GM23248 (cell line): ENCODE data around the gene PDK4. TPM values are rescaled to one million over a fixed set of nuclear protein-coding genes. Genes with fewer than 3 reads are reported as not detected.
"Not testable (repeated sequence)": the region's sequence is repeated elsewhere in the genome, so short reads cannot be mapped to it uniquely, and the experiment has no call there.

Experiments used
- DNase-seq: peaks from one replicate; pipeline ENCODE4 v3.0.0-alpha.2; 2015
- H2AFZ ChIP-seq: fragments of 200-600 bp; sonication (generic); 2 replicates; pipeline ENCODE4 v1.6.1; 2016; ENCODE audit warnings: antibody characterized with exemption
- H3F3A ChIP-seq: fragments of 200-600 bp; sonication (generic); 2 replicates; pipeline ENCODE4 v1.6.1; 2016; ENCODE audit warnings: mild to moderate bottlenecking, antibody characterized with exemption, mixed run types; ENCODE audit not compliant: insufficient read depth
- H3K27ac ChIP-seq: fragments of 200-600 bp; sonication (generic); 2 replicates; pipeline ENCODE4 v1.5.1; 2016; ENCODE audit warnings: mild to moderate bottlenecking
- H3K27me3 ChIP-seq: fragments of 200-600 bp; sonication (generic); replicated peaks from 2 replicates; pipeline ENCODE4 v1.6.1; 2016; ENCODE audit warnings: mild to moderate bottlenecking; ENCODE audit not compliant: insufficient read depth
- H3K36me3 ChIP-seq: fragments of 200-600 bp; sonication (generic); 2 replicates; pipeline ENCODE4 v1.6.1; 2016; ENCODE audit warnings: low read depth, mild to moderate bottlenecking
- H3K4me1 ChIP-seq: fragments of 200-600 bp; sonication (generic); 2 replicates; pipeline ENCODE4 v1.6.1; 2016; ENCODE audit warnings: mild to moderate bottlenecking; ENCODE audit not compliant: insufficient read depth
- H3K4me2 ChIP-seq: fragments of 200-600 bp; sonication (generic); one replicate; pipeline ENCODE4 v1.6.1; 2016; ENCODE audit warnings: mild to moderate bottlenecking; ENCODE audit not compliant: unreplicated experiment
- H3K4me3 ChIP-seq: fragments of 200-600 bp; sonication (generic); 2 replicates; pipeline ENCODE4 v1.5.1; 2016; ENCODE audit warnings: mild to moderate bottlenecking
- H3K79me2 ChIP-seq: fragments of 200-600 bp; sonication (generic); 2 replicates; pipeline ENCODE4 v1.6.1; 2016; ENCODE audit warnings: mild to moderate bottlenecking; ENCODE audit not compliant: insufficient read depth
- H3K9ac ChIP-seq: fragments of 200-600 bp; sonication (generic); 2 replicates; pipeline ENCODE4 v1.6.1; 2016; ENCODE audit warnings: mild to moderate bottlenecking
- H3K9me2 ChIP-seq: fragments of 200-600 bp; sonication (generic); 2 replicates; pipeline ENCODE4 v1.6.1; 2016; ENCODE audit warnings: mixed run types, mild to moderate bottlenecking, moderate library complexity; ENCODE audit not compliant: insufficient read depth
- H3K9me3 ChIP-seq: fragments of 200-600 bp; sonication (generic); one replicate; pipeline ENCODE4 v1.6.1; 2017; ENCODE audit warnings: low read depth
- H4K20me1 ChIP-seq: fragments of 200-600 bp; sonication (generic); 2 replicates; pipeline ENCODE4 v1.6.0; 2016; ENCODE audit not compliant: insufficient read depth
- EZH2 ChIP-seq: fragments of 200-600 bp; sonication (generic); IDR thresholded peaks from 2 replicates; pipeline ENCODE4 v1.6.1; 2018; ENCODE audit warnings: antibody characterized with exemption, mild to moderate bottlenecking; ENCODE audit not compliant: insufficient read depth, poor library complexity, severe bottlenecking
- EZH2phosphoT487 ChIP-seq: fragments of 200-600 bp; sonication (generic); IDR thresholded peaks from 2 replicates; pipeline ENCODE4 v1.6.1; 2018; ENCODE audit warnings: antibody characterized with exemption, moderate library complexity, mild to moderate bottlenecking, low read depth; ENCODE audit not compliant: insufficient read depth
- WGBS, 2 experiments: methylation state at CpG; one replicate each; pipeline ENCODE4 v1.1.6; 2015 to 2017; ENCODE audit warnings: low lambda C conversion rate in 2 of 2, low coverage in 1 of 2; ENCODE audit errors: missing lambda C conversion rate in 2 of 2; 5-methylcytosine and 5-hydroxymethylcytosine counted together
- in situ Hi-C: fragments of 300-500 bp; cut with MboI; formaldehyde crosslinking; loops from 2 replicates; pipeline ENCODE4 v1.15.0; 2020
- polyA plus RNA-seq: library from polyadenylated mRNA; unstranded; fragments of >200 nt; fragmentation: Nextera tagmentation; extraction: Ambion mirVana; gene quantifications from 2 replicates; pipeline ENCODE4 v1.2.1, GENCODE V29; 2016
- total RNA-seq: library from RNA; depleted of rRNA; stranded (reverse); fragments of >200 nt; shearing (Covaris generic); gene quantifications from 2 replicates; pipeline ENCODE4 v1.2.3, GENCODE V29; 2014

Gene PDK4
- total and polyA plus RNA-seq, 2 experiments from 2014 or later = 1.4 to 1.5 TPM

- Histone ChIP-seq H3K9me2 (no peaks in the 10 kb centered on the region), H3K27ac (no peak overlapping the region), H3K9ac (no peak overlapping the region), H2AFZ (no peak overlapping the region), H3K4me1 (no peaks in the 10 kb centered on the region), H3K4me2 (no peak overlapping the region), H4K20me1 (no peaks in the 10 kb centered on the region), H3K36me3 (no peaks in the 10 kb centered on the region), H3K79me2 (no peaks in the 10 kb centered on the region), H3F3A (no peaks in the 10 kb centered on the region), H3K9me3 (no peaks in the 10 kb centered on the region), H3K4me3 (no peak overlapping the region), H3K27me3 (no peaks in the 10 kb centered on the region)
- WGBS, 2 experiments = 55 to 59% methylated on average over 2 of the region's 2 CpGs
- TF ChIP-seq EZH2 = no peak
- no peak for DNase-seq
- in situ Hi-C loops = no loop called here
Observed at GRCh38 chr7:95556777-95557176, 39.5 kb downstream of the PDK4 start.

GRCh38 chr7:95553939-95554338, 42.4 kb downstream of the PDK4 start:
- H3K27ac ChIP-seq = no peak overlapping the region
- no peaks in the 10 kb centered on the region for H3K36me3 ChIP-seq
- H3K4me2 ChIP-seq = no peak overlapping the region
- H3K27me3 ChIP-seq = no peaks in the 10 kb centered on the region
- H3K4me3 ChIP-seq = no peak overlapping the region
- H4K20me1 ChIP-seq = no peaks in the 10 kb centered on the region
- H3K79me2 ChIP-seq = no peaks in the 10 kb centered on the region
- WGBS, 2 experiments = 65 to 73% methylated on average over 2 of the region's 2 CpGs
- H3K9me2 ChIP-seq = no peaks in the 10 kb centered on the region
- in situ Hi-C loops = no loop called here
- no peak for TF ChIP-seq EZH2
- TF ChIP-seq EZH2phosphoT487 = no peak
- DNase-seq = no peak
- no peak overlapping the region for H2AFZ ChIP-seq
- H3K9me3 ChIP-seq = no peaks in the 10 kb centered on the region
- H3K4me1 ChIP-seq = 0 out of 2 replicates have a peak, but pooled peaks cover 8% of the 10 kb centered on the region
- H3F3A ChIP-seq = no peaks in the 10 kb centered on the region
- no peak overlapping the region for H3K9ac ChIP-seq

- H3K9ac ChIP-seq, H3K9me3 ChIP-seq, H3K4me2 ChIP-seq, H4K20me1 ChIP-seq, H3K27me3 ChIP-seq, H3F3A ChIP-seq, H3K27ac ChIP-seq, H3K9me2 ChIP-seq, H3K4me3 ChIP-seq, H3K36me3 ChIP-seq, H3K79me2 ChIP-seq, H2AFZ ChIP-seq, in situ Hi-C loops, H3K4me1 ChIP-seq, DNase-seq: not testable (repeated sequence)
- WGBS, 2 experiments = 79 to 87% methylated on average over 29 to 45 of the region's 45 CpGs
Observed at GRCh38 chr7:95552010-95552926, 44.0 kb downstream of the PDK4 start.

DNA sequence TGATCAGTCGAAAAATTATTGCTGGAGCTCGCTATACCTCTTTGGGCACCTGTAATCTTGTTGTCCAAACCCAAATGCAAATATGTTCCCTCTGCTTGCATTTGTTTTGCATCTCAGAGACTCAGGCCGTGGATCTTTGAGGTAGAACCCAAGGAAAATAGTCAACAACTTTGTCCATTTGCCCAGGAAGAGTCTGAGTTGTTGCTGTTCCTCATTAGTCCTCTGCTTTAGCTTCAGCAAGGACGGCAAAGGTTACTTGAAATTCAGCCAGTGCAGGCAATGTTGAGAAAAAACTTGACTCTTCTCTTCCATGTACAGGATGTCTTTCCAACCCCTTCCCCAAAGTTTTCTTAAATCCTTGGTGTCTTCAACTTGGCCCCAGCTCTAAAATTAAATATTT, 45.8 kb downstream of the PDK4 start:
- Histone ChIP-seq H4K20me1 (no peaks in the 10 kb centered on the region), H3K4me2 (no peak overlapping the region), H3K27me3 (no peaks in the 10 kb centered on the region), H3K79me2 (no peaks in the 10 kb centered on the region), H3F3A (no peaks in the 10 kb centered on the region), H3K36me3 (no peaks in the 10 kb centered on the region), H3K27ac (no peak overlapping the region), H2AFZ (no peak overlapping the region), H3K4me1 (peaks cover 10% of the 10 kb centered on the region), H3K9me2 (no peaks in the 10 kb centered on the region), H3K9me3 (no peaks in the 10 kb centered on the region), H3K4me3 (no peak overlapping the region), H3K9ac (no peak overlapping the region)
- in situ Hi-C loops = no loop called here
- 39 to 40% methylated on average over 4 of the region's 4 CpGs for WGBS, 2 experiments
- TF ChIP-seq EZH2phosphoT487 (no peak), EZH2 (no peak)
- no peak for DNase-seq
